Uterus (tissue), 4 donors: Measurements from ENCODE around the gene TPMT. TPM values are rescaled to one million over a fixed set of nuclear protein-coding genes. Genes with fewer than 3 reads are reported as not detected.

Source experiments
- DNase-seq, 2 donors: peaks; one replicate each; pipeline ENCODE4 v3.0.0-alpha.2; 2019 to 2020
- H3K27ac ChIP-seq, 2 donors: fragments of 200-600 bp; sonication (generic); 1 replicate in 1 of 2; 2 replicates in 1 of 2; pipeline ENCODE4 v1.5.1; 2016 to 2018
- H3K27me3 ChIP-seq, 2 donors: fragments of 200-600 bp; sonication (generic); one replicate each; pipeline ENCODE4 v1.5.1; 2018 to 2019; ENCODE audit warnings: control low read depth in 1 of 2
- H3K36me3 ChIP-seq, 2 donors: fragments of 200-600 bp; sonication (generic); one replicate each; pipeline ENCODE4 v1.5.1; 2019; ENCODE audit warnings: control low read depth in 1 of 2
- H3K4me1 ChIP-seq, 2 donors: fragments of 200-600 bp; sonication (generic); one replicate each; pipeline ENCODE4 v1.5.1; 2018 to 2019; ENCODE audit warnings: control low read depth in 1 of 2
- H3K4me3 ChIP-seq, 2 donors: fragments of 200-600 bp; sonication (generic); 1 replicate in 1 of 2; 2 replicates in 1 of 2; pipeline ENCODE4 v1.5.1; 2018 to 2019; ENCODE audit warnings: mild to moderate bottlenecking in 1 of 2
- H3K9me3 ChIP-seq, 2 donors: fragments of 200-600 bp; sonication (generic); one replicate each; pipeline ENCODE4 v1.5.1; 2019; ENCODE audit warnings: control low read depth in 1 of 2
- POLR2A ChIP-seq, 2 donors: fragments of 450-650 bp; IDR thresholded peaks; one replicate each; pipeline ENCODE4 v1.6.1; 2016; ENCODE audit warnings: antibody characterized with exemption in 2 of 2, mild to moderate bottlenecking in 1 of 2, moderate library complexity in 1 of 2
- intact Hi-C: fragments of 100-400 bp; cut with DNase I; formaldehyde crosslinking; loops from one replicate; pipeline ENCODE4 v1.15.1; 2023; ENCODE audit warnings: low total_unique reads
- total RNA-seq, 4 donors: library from RNA; depleted of rRNA in 3 of 4; stranded (reverse); fragments of >200 nt in 3 of 4; gene quantifications; one replicate each; pipeline versions ENCODE4 v1.1.0 to v1.2.4, GENCODE V29; 2014 to 2023
- TF ChIP-seq, protein P1 (sequence below), 4 experiments: fragments of 200-600 bp in 2 of 4; fragments of 450-650 bp in 2 of 4; sonication (generic) in 2 of 4; IDR thresholded peaks; one replicate each; pipeline ENCODE4 v1.5.1; 2016 to 2019; ENCODE audit warnings: antibody characterized with exemption in 4 of 4, mild to moderate bottlenecking in 2 of 4, moderate library complexity in 1 of 4
- donor health status: DM: yes; HTN: yes; CAD: no.

The TPMT gene
- total RNA-seq, 4 donors from 2014 or later: 5.9 to 11.4 (median 6.6) TPM

DNA sequence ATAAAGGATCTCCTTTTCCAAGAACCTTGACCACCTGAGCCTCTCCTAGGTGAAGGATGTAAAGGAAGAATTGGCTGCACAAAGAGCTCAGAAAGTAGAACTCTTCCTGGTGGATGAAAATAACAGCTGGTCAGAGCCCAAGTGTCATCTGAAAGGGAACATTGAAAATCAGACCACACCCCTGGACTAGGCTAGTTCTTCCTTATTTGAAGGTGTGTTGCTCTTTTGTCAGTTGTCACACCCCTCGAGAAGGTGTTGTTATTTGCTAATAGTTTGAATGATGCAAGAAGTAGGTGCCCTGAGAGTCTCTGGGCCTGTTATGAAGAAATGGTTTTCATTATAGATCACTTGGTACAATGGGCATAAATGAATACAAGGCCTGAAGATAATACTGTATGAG, 63.5 kb downstream of the TPMT start:
- no peak overlapping the region for H3K27ac ChIP-seq
- H3K9me3 ChIP-seq: no peaks in the 10 kb centered on the region
- H3K4me3 ChIP-seq: no peak overlapping the region
- no peaks in the 10 kb centered on the region for H3K27me3 ChIP-seq
- DNase-seq: no peak
- H3K4me1 ChIP-seq: no peaks in the 10 kb centered on the region
- no peaks in the 10 kb centered on the region for H3K36me3 ChIP-seq
- TF ChIP-seq, protein P1, sequence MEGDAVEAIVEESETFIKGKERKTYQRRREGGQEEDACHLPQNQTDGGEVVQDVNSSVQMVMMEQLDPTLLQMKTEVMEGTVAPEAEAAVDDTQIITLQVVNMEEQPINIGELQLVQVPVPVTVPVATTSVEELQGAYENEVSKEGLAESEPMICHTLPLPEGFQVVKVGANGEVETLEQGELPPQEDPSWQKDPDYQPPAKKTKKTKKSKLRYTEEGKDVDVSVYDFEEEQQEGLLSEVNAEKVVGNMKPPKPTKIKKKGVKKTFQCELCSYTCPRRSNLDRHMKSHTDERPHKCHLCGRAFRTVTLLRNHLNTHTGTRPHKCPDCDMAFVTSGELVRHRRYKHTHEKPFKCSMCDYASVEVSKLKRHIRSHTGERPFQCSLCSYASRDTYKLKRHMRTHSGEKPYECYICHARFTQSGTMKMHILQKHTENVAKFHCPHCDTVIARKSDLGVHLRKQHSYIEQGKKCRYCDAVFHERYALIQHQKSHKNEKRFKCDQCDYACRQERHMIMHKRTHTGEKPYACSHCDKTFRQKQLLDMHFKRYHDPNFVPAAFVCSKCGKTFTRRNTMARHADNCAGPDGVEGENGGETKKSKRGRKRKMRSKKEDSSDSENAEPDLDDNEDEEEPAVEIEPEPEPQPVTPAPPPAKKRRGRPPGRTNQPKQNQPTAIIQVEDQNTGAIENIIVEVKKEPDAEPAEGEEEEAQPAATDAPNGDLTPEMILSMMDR (IDR thresholded peaks at IDR 0.05): no peak
- no peak for TF ChIP-seq POLR2A (IDR thresholded peaks at IDR 0.05)
- intact Hi-C loops: no loop called here

GRCh38 chr6:18090349-18090786, 64.5 kb downstream of the TPMT start:
- Histone ChIP-seq H3K27me3 (no peaks in the 10 kb centered on the region), H3K9me3 (no peaks in the 10 kb centered on the region), H3K36me3 (no peaks in the 10 kb centered on the region), H3K4me1 (no peaks in the 10 kb centered on the region), H3K4me3 (no peak overlapping the region), H3K27ac (no peak overlapping the region)
- DNase-seq: no peak
- TF ChIP-seq POLR2A (IDR thresholded peaks at IDR 0.05): no peak
- TF ChIP-seq, protein P1 (IDR thresholded peaks at IDR 0.05): no peak
- intact Hi-C loops: no loop called here

- no peak overlapping the region for H3K4me3 ChIP-seq
- DNase-seq: no peak
- H3K36me3 ChIP-seq: no peaks in the 10 kb centered on the region
- intact Hi-C loops: loop anchor here (2.0 kb wide), 1 partner anchor 36 kb away; no protein-coding TSS in a partner anchor
- no peaks in the 10 kb centered on the region for H3K27me3 ChIP-seq
- H3K27ac ChIP-seq: no peak overlapping the region
- TF ChIP-seq POLR2A (IDR thresholded peaks at IDR 0.05): no peak
- H3K4me1 ChIP-seq: no peaks in the 10 kb centered on the region
- H3K9me3 ChIP-seq: no peaks in the 10 kb centered on the region
Measured at GRCh38 chr6:18088419-18089296, 66.2 kb downstream of the TPMT start.

GRCh38 chr6:18087396-18088165, 67.3 kb downstream of the TPMT start:
- Histone ChIP-seq H3K27me3 (no peaks in the 10 kb centered on the region), H3K4me3 (no peak overlapping the region)

GRCh38 chr6:18081025-18081668, 73.7 kb downstream of the TPMT start:
- intact Hi-C loops: no loop called here
- no peak for DNase-seq
- H3K36me3 ChIP-seq: no peaks in the 10 kb centered on the region
- no peaks in the 10 kb centered on the region for H3K4me1 ChIP-seq
- H3K4me3 ChIP-seq: no peak overlapping the region
- H3K9me3 ChIP-seq: no peaks in the 10 kb centered on the region
- TF ChIP-seq, protein P1 (IDR thresholded peaks at IDR 0.05): no peak
- TF ChIP-seq POLR2A (IDR thresholded peaks at IDR 0.05): no peak
- H3K27ac ChIP-seq: no peak overlapping the region
- H3K27me3 ChIP-seq: no peaks in the 10 kb centered on the region

More at GRCh38 chr6:18087396-18088165, 67.3 kb downstream of the TPMT start:
- no peaks in the 10 kb centered on the region for H3K36me3 ChIP-seq
- no peak overlapping the region for H3K27ac ChIP-seq
- no peak for DNase-seq
- no peaks in the 10 kb centered on the region for H3K4me1 ChIP-seq
- intact Hi-C loops: loop anchor here (2.0 kb wide), 1 partner anchor 35 kb away; no protein-coding TSS in a partner anchor
- TF ChIP-seq POLR2A (IDR thresholded peaks at IDR 0.05): no peak
- TF ChIP-seq, protein P1 (IDR thresholded peaks at IDR 0.05): no peak
- H3K9me3 ChIP-seq: no peaks in the 10 kb centered on the region
